GM04504 (cell line): ENCODE results near the gene OR7C2.

Source experiments
- DNase-seq: peaks from one replicate; pipeline ENCODE4 v3.0.0-alpha.2; 2012; ENCODE audit warnings: low read depth

OR7C2 gene

DNA sequence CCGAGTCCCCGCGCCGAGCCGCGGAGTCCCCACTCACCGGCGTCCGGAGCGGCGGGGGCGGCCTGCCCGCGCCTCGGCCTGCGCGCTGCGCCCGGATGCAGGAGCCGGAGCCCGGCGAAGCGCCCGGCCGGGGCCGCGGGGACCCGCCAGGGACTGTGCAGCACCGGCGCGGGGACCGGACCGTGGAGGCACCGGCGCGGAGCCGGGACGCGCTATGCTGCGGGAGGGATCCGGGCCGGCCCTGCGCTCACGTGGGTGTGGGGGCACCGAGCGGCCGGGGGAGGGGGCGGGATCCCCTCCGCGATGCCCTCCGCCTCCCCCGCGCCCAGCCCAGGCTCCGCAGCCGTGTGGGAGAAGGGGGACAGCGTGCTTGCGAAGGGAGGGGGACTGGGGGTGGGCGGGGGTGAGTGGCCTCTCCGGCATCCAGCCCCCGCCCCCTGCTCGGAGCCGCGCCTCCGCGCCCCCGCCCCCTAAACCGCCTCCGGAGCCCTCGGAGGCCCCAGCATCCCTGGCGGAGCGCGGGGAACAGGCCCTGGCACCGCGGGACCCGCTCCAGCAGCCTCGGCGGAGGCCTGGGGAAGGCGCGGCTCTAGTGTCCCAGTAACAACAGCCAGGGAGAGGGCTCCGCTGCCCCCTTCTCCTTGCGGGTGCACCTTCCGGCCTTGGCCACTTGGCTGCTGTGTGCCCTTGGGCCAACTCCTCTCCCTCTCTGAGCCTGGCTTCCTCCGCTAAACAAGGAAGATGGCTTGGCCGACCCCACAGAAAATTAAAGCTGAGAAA is 38.4 kb downstream of the OR7C2 start, which contains the start of gene SLC1A6:
SLC1A6 (minus strand) TSS at position 389 of the 780 bp plus-strand sequence. CDS start 6,954 bp downstream, outside the sequence.
- no peak for DNase-seq

DNA sequence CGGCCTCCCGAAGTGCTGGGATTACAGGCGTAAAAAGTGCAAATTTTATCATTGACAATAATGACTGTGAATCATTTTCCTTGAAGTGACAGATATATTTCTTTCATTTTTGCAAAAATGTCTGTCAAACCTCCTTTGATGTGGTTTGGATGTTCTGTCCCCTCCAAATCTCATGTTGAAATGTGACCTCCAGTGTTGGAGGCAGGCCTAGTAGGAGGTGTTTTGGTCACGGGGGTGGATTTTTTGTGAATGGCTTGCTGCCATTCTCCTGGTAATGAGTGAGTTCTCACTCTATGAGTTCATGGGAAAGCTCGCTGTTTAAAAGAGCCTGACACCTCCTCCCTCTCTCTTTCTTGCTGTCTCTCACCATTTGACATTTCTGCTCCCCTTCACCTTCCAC is 43.8 kb downstream of the OR7C2 start:
- DNase-seq = no peak
